GM19193 (cell line): ENCODE data around the gene NDUFA11.

Experiments
- POLR2A ChIP-seq: IDR thresholded peaks from 4 replicates; pipeline ENCODE4 v1.6.1; 2011; ENCODE audit not compliant: insufficient read depth, insufficient read length; ENCODE audit errors: extremely low read depth

Gene NDUFA11

GRCh38 chr19:5889288-5889971 is 14.2 kb downstream of the NDUFA11 start:
- TF ChIP-seq POLR2A: no peak

GRCh38 chr19:5882421-5882968 is 21.1 kb downstream of the NDUFA11 start:
- no peak for TF ChIP-seq POLR2A

GRCh38 chr19:5881543-5882299 is 21.9 kb downstream of the NDUFA11 start:
- TF ChIP-seq POLR2A: no peak

GRCh38 chr19:5880604-5881078 is 22.9 kb downstream of the NDUFA11 start:
- no peak for TF ChIP-seq POLR2A

GRCh38 chr19:5880196-5880595 is 23.4 kb downstream of the NDUFA11 start:
- no peak for TF ChIP-seq POLR2A

DNA sequence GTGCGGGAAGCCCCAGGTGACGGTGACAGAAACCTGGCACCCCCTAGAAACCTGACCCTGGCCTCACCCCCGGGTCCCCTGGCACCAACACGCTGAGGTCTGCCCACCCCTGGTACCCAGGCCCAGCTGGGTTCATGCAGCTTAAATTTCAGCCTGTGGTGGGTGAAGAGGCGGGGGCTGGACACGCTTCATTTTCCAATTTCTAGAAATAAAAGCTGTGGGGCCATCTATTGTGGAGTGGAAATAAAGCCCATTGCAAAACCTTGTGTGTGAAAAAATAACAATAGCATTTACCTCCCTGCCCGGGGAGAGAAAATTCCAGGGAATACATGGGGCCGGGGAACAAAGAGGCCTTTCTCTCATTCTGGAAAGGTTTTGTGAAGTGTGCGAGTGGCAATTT is 25.7 kb downstream of the NDUFA11 start:
- TF ChIP-seq POLR2A: no peak

DNA sequence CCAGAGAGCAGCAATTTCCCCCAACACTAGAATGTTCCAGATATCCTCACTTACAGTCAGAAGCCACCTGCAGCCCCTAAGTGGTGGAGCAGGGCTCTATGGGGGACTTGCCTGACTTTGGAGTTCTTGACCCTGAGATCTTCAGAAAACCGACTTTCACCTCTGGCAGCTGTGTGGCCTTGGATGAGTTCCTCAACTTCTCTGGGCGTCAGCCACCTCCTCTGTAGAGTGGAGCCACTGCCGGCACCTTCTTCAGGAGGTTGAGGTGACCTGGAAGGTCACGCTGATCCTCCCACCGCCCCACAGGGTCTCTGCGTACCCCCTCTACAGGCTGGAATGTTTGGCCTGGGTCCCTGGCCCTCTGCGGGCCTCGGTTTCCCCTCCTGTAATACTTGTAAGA is 26.2 kb downstream of the NDUFA11 start:
- no peak for TF ChIP-seq POLR2A

- TF ChIP-seq POLR2A: no peak
Observed at GRCh38 chr19:5873617-5874199, 29.9 kb downstream of the NDUFA11 start.

- no peak for TF ChIP-seq POLR2A
Observed at GRCh38 chr19:5870986-5871394, 32.6 kb downstream of the NDUFA11 start.

- no peak for TF ChIP-seq POLR2A
Observed at GRCh38 chr19:5867201-5868136, 36.1 kb downstream of the NDUFA11 start.

GRCh38 chr19:5865772-5866171 is 37.8 kb downstream of the NDUFA11 start:
- TF ChIP-seq POLR2A: no peak

DNA sequence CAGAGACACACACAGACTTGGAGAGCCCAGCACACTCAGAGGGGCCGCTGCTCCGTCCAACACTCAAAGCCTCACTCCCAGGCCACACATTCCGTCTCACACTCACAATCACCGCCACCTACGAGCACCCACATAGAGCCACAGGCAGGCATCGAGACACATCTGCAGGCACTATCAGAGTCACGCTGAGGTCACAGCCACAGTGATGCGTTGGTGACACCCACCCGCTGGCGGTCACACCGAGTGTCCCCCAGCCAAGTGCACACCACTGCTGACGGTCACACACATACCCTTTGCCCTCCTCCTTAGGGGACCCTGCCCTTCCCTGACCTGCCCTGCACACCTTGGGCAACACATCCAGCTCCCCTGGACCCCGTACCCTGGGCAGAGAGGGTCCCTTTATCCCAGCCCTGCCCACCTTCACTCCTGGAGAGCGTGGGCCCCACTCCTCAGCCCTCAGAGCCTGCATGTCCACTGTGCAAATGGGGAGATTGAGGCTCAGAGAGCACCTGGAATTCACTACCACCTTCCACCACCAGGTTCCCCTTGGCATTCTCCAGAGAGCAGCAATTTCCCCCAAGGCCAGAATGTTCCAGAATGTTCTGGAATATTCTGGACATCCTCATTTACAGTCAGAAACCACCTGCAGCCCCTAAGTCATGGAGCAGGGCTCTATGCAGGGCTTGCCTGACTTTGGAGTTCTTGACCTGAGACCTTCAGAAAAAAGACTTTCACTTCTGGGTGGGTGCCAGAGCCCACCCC is 38.7 kb downstream of the NDUFA11 start:
- TF ChIP-seq POLR2A: no peak

- TF ChIP-seq POLR2A: no peak
Observed at GRCh38 chr19:5864013-5864720, 39.4 kb downstream of the NDUFA11 start.
